22Rv1 (cell line): ENCODE results near the gene PITRM1.
"Not testable (repeated sequence)": the region's sequence is repeated elsewhere in the genome, so short reads cannot be mapped to it uniquely, and the experiment has no call there.

Source experiments
- CTCF ChIP-seq: fragments of 450-650 bp; IDR thresholded peaks from 2 replicates; pipeline ENCODE4 v1.5.1; 2017; ENCODE audit warnings: mild to moderate bottlenecking
- ZFX ChIP-seq: fragments of 450-650 bp; IDR thresholded peaks from 2 replicates; pipeline ENCODE4 v1.6.1; 2017; ENCODE audit warnings: antibody characterized with exemption, borderline replicate concordance

- TF ChIP-seq CTCF, ZFX: not testable (repeated sequence)
These were observed 14.6 kb upstream of the PITRM1 start for GRCh38 chr10:3187229-3187628.
